ENCODE results near the gene KRTAP3-1.
"Not testable (repeated sequence)": the region's sequence is repeated elsewhere in the genome, so short reads cannot be mapped to it uniquely, and the experiment has no call there.

Gene KRTAP3-1

GRCh38 chr17:41008811-41009210, at the start of gene KRTAP3-1:
Gene KRTAP3-1 (minus strand): TSS chr17:41009128. CDS start chr17:41009074, 54 bp downstream.
- DNase-seq, result no peak

DNA sequence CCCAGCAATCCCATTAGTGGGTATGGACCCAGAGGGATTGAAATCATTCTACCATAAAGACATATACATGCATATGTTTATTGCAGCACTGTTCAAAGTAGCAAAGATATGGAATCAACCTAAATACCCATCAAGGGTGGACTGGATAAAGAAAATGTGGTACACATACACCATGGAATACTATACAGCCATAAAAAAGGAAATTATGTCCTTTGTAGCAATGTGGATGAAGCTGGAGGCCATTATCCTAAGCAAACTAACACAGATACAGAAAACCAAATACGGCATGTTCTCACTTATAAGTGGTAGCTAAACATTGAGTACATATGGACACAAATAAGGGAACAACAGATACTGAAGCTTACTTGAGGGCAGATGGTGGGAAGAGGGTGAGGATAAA, 48.6 kb upstream of the KRTAP3-1 start:
- no peak for DNase-seq

DNA sequence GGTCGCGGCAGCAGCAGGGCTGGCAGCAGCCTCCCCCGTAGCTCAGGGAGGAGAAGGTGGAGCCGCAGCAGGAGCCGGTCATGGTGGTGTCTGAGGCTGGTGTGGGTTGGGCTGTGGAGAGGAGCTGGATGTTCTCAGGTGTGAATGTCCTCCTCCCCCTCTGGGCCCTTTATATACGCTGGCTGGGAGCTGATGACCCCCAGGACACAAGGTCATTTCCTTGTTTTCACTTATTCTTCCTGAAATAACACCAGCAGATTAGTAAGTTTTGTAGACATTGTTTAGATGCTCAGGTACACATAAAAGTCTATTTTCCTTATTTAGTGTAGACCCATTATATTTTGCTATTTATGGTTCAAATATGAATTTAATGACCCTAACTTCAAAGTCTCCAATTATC, 46.2 kb upstream of the KRTAP3-1 start, which contains the start of gene KRTAP2-2:
Gene KRTAP2-2 (minus strand): TSS at position 101 of the 400 bp plus-strand sequence. CDS start 19 bp downstream, at position 82.
- not testable (repeated sequence) for DNase-seq

DNA sequence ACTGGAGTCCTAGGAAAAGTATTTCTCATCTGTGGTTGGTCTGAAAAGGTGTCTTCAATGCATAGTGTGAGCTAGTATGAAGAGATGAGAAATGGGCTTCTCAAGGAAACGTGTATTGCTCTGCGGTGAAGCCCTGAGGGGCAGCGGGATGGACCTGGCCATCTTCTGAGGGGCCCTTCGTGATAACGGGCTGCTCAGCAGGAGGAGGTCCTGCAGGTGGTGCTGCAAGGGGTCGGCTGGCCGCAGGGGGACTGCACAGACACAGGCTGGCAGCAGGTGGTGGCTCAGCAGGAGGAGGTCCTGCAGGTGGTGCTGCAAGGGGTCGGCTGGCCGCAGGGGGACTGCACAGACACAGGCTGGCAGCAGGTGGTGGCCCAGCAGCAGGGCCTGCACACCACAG, 45.6 kb upstream of the KRTAP3-1 start:
- DNase-seq, result not testable (repeated sequence)

GRCh38 chr17:41054025-41054424, 45.1 kb upstream of the KRTAP3-1 start:
- DNase-seq, result no peak

- no peak for DNase-seq
These were observed 43.6 kb upstream of the KRTAP3-1 start for GRCh38 chr17:41052566-41052965.

GRCh38 chr17:41049110-41049509, 40.2 kb upstream of the KRTAP3-1 start:
- no peak for DNase-seq

GRCh38 chr17:41048441-41048840, 39.5 kb upstream of the KRTAP3-1 start:
- DNase-seq, result no peak

GRCh38 chr17:41046735-41047465, 38.0 kb upstream of the KRTAP3-1 start, which contains the start of gene KRTAP2-1:
Gene KRTAP2-1 (minus strand): TSS chr17:41047316. CDS start chr17:41047267, 49 bp downstream.
- not testable (repeated sequence) for DNase-seq

- DNase-seq, result no peak
These were observed 34.0 kb upstream of the KRTAP3-1 start for GRCh38 chr17:41042953-41043352.

DNA sequence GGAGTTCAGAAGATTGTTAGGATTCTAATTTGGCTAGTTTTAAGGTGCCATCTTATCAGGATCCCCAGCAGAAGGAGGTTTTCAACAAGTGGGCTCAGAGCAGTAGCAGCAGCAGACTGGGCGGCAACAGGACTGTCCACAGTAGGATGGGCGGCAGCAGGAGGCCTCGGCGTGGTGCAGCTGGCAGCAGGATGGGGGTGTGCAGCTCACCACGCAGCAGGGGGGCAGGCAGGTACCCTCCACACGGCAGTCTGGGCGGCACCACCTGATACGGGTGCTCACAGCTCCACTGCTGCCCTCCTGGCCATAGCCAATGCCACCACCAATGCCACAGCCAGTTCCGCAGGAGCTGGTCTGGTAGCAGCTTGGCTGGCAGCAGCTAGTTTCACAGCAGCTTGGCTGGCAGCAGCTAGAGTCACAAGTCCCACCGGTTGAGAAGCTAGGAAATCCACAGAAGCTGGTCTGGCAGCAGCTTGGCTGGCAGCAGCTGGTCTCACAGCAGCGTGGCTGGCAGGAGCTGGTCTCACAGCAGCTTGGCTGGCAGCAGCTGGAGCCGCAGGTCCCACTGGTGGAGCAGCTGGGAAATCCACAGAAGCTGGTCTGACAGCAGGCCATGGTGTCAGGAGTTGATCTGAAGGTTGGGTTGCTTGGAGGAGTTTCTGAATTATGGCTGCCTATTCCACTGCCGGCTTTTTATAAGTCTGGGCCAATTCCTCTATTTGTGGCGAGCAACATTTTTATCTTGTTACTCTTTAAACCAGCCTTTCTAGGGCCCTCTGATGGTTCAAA, 32.0 kb upstream of the KRTAP3-1 start, which contains the start of gene KRTAP1-1:
Gene KRTAP1-1 (minus strand): TSS at position 668 of the 789 bp plus-strand sequence. CDS start 53 bp downstream, at position 615.
- not testable (repeated sequence) for DNase-seq

- no peak for DNase-seq
These were observed 29.0 kb upstream of the KRTAP3-1 start for GRCh38 chr17:41037853-41038350.

- not testable (repeated sequence) for DNase-seq
These were observed 25.5 kb upstream of the KRTAP3-1 start, which contains the start of gene KRTAP1-3 for GRCh38 chr17:41034346-41034935. Gene KRTAP1-3 (minus strand): TSS chr17:41034874. CDS start chr17:41034821, 53 bp downstream.

GRCh38 chr17:41029633-41030245, 20.8 kb upstream of the KRTAP3-1 start, which contains the start of gene KRTAP1-4:
Gene KRTAP1-4 (minus strand): TSS chr17:41030195. CDS start chr17:41030078, 117 bp downstream.
- no peak for DNase-seq

- DNase-seq, result no peak
These were observed 18.0 kb upstream of the KRTAP3-1 start, which contains the start of gene KRTAP1-5 for GRCh38 chr17:41026715-41027471. Gene KRTAP1-5 (minus strand): TSS chr17:41027208. CDS start chr17:41027155, 53 bp downstream.

- no peak for DNase-seq
These were observed 15.8 kb upstream of the KRTAP3-1 start for GRCh38 chr17:41024697-41025096.

DNA sequence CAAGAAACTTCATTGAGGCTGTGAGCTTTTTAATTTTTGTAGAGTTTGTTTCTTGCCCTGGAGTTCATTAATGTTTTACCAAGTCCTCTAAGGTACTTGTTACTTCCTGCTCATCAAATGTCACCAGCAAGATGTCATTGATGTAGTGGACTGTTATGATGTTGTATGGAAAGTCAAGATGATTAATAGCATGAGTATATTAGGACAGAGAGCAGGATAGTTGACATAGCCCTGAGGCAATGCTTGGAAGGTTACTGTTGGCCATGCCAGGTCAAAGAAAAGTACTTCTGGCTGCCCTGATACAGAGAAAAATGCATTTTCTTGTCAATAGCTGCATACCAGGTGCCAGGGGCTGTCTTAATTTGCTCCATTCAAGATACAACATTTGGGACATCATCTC, 11.4 kb upstream of the KRTAP3-1 start:
- no peak for DNase-seq

- DNase-seq, result no peak
These were observed 10.5 kb upstream of the KRTAP3-1 start for GRCh38 chr17:41019415-41019814.

DNA sequence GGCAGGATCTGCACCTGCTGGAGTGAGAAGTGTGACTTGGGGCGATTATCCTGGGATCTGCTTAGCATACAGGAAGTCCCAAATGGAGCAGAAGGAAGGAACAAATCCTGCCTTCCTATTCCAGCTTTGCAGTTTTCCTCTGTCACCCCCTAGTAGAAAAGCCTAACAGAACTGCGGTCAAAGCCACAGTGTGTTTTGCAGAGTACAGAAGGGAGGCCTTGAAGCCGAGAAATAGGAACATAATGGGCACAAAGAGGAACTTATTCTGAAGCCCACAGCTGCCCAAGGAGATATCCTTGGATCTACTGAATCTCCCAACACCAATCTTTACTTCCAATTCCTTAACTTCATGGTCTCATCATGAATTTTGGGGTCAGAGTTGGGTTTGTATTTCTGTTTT, 9.6 kb upstream of the KRTAP3-1 start:
- no peak for DNase-seq

GRCh38 chr17:41016578-41017215, 7.8 kb upstream of the KRTAP3-1 start:
- DNase-seq, result no peak

DNA sequence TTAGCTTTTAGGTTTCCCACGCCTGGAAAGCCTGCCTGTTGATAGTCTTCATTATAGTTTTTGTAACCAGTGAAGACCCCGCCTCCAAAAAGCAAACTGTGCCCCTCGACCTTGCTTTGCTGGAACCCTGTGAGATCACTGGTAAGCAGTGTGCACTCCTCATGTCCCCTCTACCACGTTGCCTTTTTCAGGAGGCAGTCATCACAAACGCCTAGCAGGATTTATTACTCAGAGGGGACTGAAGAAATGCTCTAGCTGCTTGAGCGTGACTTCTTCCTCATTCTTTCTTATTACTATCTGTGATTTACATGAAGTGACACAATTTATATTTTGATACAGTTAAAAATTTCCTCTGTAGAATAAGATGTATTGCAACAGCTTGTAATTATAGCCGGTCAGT, 6.5 kb upstream of the KRTAP3-1 start:
- DNase-seq, result no peak
